Islet of Langerhans (tissue), 1 donor: ENCODE results near the gene FIBIN.
"Not testable (repeated sequence)": the region's sequence is repeated elsewhere in the genome, so short reads cannot be mapped to it uniquely, and the experiment has no call there.

Experiments
- FAIRE-seq: peaks from one replicate; lab custom pipeline; 2011; peaks lifted over from hg19 to GRCh38; lab: Jason Lieb, UNC

FIBIN gene

DNA sequence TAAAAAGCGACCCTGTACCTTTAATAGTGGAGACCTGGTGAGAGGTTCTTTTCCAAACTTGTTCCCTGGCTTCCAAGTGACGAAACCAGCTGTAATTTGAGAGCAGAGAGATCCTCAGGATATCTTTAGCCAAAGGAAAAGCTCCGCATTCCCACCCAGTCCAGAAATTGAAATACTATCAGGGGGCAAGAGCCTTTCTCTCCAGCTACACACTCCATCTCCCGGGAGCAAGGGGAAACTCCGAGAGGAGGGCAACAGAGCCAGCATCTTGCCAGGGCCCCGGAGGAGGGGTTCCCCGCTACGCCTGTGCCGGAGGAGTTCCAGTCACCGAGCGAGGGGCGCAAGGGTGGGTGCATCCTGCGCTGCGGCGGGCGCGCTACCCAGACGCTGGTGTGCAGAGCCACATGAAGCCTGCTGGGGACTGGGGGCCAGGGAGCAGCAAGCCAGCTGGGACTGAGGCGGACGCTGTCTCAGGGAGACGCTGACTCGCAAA is at the start of gene FIBIN:
FIBIN (plus strand) TSS at position 148 of the 493 bp plus-strand sequence. CDS start 415 bp downstream, outside the sequence.
- FAIRE-seq = no peak

- no peak for FAIRE-seq
Observed at GRCh38 chr11:26944866-26945664, 48.8 kb upstream of the FIBIN start.

- no peak for FAIRE-seq
Observed at GRCh38 chr11:26946257-26946716, 47.6 kb upstream of the FIBIN start.

DNA sequence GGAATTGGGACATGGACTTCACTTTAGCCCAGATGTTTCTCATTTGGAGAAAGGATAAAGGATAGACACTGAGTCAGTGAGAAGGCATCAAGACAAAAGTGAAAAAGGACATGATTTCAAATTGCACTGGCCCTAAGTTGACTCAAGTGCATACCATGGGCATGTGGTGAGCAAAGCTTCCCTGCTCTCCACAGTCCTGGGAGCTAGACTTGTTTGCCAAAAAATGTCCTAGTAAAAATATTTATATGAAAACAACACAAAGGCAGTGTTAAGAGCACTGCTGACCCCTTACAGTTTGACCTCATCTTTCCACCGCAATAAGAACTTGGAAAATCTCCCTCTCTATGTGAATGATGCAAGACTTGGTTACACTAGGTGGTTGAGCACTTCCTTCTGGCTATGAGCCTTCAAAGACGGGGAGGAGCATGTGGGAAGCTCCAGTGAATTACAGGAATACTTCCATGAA is 46.5 kb upstream of the FIBIN start:
- FAIRE-seq = no peak

DNA sequence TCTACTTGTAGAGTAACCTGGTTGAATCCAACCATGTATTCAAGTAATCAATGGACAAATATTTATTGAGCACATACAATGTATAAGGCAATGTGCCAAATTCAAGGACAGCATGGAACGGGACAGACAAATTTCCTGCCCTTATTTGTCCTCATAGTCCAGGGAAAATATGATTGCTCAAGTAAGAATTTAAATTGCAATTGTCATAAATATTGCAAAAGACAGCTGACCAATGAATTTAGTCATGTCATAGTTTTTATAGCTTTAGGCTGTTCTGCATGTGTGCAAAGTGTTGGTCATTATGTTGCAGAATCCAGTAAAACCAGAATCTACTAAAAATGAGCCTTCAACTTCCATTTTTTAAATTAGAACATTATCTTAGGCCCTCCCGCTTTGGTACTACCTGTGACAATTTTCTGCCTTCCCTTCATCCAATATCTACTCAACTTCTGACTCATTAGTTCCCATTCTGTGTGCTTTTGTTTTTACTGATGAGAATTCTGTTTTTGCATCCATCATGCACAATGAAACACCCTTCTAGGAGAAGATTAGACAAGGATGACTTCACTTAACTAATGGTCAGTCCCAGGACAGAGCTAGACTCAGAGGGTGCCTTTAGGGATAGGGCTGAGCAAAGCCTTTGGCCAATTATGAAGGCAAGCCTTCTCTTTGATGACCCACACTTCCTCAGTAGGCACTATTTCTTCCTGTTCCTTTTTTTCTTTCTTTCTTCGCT is 45.8 kb upstream of the FIBIN start:
- FAIRE-seq = no peak

DNA sequence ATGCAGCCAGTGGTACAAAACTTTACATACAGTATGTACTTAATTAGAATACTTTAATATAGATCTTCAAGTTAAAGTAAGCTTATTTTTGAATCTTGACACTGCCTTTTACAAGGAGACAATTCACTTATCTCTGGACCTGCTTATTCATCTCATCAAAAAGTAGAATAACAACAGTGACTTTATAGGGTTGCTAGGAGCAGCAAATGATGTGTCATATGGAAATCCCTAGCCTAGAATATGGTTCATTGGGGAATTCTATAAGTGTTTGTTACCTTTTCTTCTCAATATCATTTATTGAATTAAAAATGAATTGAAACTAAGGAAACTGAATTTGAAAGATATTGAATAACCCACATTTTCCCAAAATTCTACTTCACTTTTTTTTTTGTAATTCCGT is 45.0 kb upstream of the FIBIN start:
- no peak for FAIRE-seq

DNA sequence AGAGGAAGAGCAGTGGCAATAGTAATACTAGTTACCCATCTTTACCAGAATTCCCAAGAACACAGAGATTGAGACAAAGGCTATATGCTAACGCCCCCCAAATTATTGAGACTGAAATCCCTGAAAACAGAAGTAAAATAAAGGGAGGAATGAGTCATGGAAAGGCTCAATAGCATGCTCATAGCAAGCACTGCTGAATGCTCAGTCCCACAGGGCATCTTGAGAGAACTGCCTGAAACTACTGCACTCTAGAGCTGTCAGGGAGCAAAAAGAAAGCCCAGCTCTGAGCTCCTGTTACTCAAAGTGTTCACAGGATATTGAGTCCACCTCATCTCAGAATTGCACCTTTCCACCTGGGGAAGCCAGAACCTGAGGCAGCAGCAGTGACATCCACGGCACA is 44.1 kb upstream of the FIBIN start:
- no peak for FAIRE-seq

DNA sequence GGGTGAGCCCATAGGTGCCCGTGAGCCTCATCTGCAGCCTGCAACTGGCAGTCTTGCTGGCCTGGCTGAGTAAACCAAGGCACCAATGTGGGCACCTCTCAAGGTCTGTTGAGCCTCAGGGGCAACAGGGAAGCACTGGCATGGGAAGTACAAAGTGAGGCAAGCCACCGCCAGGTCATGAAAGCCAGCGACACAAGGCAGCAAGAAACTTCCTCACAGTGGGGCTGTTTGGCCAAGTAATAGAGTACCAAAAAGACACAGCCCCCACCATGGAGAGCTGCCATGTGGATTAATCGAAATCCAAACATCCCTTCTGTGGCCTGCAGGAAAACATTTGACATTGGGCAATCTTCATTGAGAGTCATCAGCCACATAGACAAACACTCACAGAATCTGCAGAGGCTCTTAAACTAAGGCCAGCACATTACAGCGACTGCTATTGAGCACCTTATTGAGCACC is 43.6 kb upstream of the FIBIN start:
- FAIRE-seq = no peak

DNA sequence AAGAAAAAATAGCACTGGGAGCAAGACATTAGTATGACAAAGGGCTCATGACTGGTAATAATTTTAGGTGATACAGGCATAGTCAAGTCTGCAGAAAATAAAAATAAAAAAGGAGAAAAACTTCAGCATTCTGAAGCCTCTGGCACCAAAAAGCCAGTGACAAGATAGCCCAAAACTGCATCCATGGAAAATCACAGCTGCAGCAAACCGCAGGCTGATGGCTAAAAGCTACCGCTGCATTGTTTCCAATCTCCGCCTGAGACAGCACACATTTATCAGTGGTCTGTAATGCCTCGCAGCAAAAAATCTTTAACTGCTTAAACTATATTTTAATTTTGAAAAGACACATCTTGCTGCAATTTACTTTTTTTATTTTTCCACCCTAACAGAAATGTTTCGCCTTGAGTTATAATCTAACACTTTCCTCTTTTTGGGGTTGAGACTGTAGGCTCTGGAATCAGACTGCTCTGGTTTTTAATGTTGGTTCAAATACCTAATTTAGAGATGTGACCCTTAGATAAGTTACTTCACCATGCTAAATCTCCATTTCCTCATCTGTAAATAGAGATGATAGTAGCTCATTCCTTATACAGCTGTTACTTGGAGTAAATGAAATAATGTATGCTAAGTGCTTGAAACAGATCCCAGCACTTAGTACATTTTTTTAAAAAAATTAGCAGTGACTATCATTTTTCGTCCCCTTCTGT is 42.0 kb upstream of the FIBIN start:
- FAIRE-seq = no peak

GRCh38 chr11:26953770-26954392 is 40.0 kb upstream of the FIBIN start:
- no peak for FAIRE-seq

GRCh38 chr11:26958005-26958701 is 35.8 kb upstream of the FIBIN start:
- FAIRE-seq = no peak

- no peak for FAIRE-seq
Observed at GRCh38 chr11:26958702-26959049, 35.2 kb upstream of the FIBIN start.

- no peak for FAIRE-seq
Observed at GRCh38 chr11:26960281-26960680, 33.6 kb upstream of the FIBIN start.

- FAIRE-seq = no peak
Observed at GRCh38 chr11:26963764-26964163, 30.1 kb upstream of the FIBIN start.

DNA sequence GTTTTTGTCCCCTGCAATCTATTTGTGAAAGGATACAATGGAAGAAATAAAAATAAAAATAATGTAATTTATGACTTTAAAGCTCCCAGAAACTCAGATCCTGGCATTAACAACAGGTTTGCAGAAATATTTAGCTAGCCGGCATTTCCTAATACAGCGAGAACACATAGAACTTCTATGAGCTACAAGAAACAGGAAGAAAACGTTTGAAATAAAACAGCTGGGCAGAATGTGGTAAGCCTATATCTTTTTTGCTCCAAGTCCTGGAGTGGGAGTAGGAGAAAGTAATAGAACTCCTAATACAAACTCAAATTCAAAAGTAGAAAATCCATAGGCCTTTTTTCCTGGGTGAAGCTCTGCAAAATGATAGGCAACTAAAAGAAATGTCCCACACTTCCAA is 29.6 kb upstream of the FIBIN start:
- FAIRE-seq = no peak

GRCh38 chr11:26964847-26965485 is 28.9 kb upstream of the FIBIN start:
- not testable (repeated sequence) for FAIRE-seq

GRCh38 chr11:26971961-26972360 is 22.0 kb upstream of the FIBIN start:
- no peak for FAIRE-seq

DNA sequence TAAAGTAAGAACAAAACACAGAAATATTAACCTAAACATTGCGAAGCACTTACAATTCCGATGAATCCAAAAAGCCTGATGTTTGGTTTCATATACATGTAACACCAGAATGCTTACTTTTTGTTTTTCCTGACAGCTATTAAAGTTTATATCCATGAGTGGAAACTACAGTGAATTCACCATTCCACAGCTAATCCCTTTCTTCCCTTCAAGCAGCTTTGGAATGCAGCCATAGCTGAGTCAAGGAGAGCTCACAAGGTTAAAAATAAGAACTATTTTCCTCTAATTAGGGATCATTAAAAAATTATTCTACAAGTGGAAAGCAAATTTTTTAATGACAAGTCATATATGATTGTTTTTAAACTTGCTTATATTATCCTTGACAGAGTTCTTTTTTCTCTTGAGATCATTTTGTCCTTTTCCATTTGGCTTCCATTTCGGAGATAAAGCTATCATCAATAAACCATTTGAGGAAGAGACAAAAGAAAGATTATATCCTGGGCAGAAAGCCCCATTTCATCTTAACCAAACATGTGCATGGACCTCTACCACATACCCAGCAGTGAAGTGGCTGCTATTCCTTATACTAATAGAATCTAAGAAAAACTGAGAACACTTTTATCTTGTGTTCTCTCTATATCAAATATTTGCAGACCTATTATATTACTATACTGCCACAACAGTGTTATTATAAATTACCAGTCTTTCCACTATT is 19.7 kb upstream of the FIBIN start:
- FAIRE-seq = no peak

- no peak for FAIRE-seq
Observed at GRCh38 chr11:26974996-26975395, 18.9 kb upstream of the FIBIN start.

DNA sequence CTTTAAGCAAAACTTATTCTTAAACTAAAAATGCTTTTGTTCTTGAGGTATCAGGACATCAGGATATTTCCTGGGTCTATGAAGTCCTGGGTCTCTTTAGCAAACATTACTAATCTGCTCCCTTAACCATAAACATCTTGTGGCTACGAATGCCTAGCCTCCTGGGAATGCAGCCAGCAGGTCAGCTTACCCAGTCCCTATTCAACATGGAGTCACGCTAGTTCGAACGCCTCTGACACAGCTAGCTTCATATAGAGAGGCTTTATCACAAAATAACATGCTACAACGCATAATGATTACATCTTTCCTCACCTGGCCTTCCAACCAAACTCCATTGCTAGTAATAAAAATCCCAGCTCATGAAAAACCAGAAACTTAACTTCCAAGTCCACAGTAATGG is 17.5 kb upstream of the FIBIN start:
- FAIRE-seq = no peak
